ENCODE measurements around the gene FOXN1.

GRCh38 chr17:28524476-28525424 is 18.6 kb downstream of the FOXN1 start:
- TF ChIP-seq CTCF (IDR thresholded peaks at IDR 0.05), result no peak
- TF ChIP-seq POLR2A (IDR thresholded peaks at IDR 0.05), result no peak
